H1 (cell line): ENCODE measurements around the gene CEP95. TPM values are rescaled to one million over a fixed set of nuclear protein-coding genes. Genes with fewer than 3 reads are reported as not detected.

Source experiments
- CTCF ChIA-PET: fragments of 300-600 bp; sonication (Branson Sonifier 250); formaldehyde crosslinking; loops from one replicate; lab custom pipeline; 2021; ENCODE audit not compliant: partially characterized antibody; lab: Charles Lee
- POLR2A ChIA-PET: fragments of 300-600 bp; sonication (Branson Sonifier 250); formaldehyde crosslinking; loops from one replicate; lab custom pipeline; 2021; ENCODE audit warnings: inconsistent platforms; ENCODE audit not compliant: partially characterized antibody; lab: Charles Lee
- DNase-seq, 2 experiments: peaks; one replicate each; pipeline versions ENCODE4 v3.0.0 to v3.0.0-alpha.2; 2010 to 2022; ENCODE audit warnings: low spot score in 2 of 2, low read depth in 1 of 2, mixed read lengths in 1 of 2
- FAIRE-seq: peaks from 2 replicates; lab custom pipeline; 2011; peaks lifted over from hg19 to GRCh38; lab: Jason Lieb, UNC
- H2AFZ ChIP-seq: 2 replicates; pipeline ENCODE4 v1.8.1; 2012; ENCODE audit warnings: low read length, inconsistent platforms
- H2AK5ac ChIP-seq: 2 replicates; pipeline ENCODE4 v1.6.1; 2013; ENCODE audit warnings: low read depth, low read length
- H2BK120ac ChIP-seq: replicated peaks from 2 replicates; pipeline ENCODE3; 2013; ENCODE audit warnings: low read depth, low read length, inconsistent platforms
- H2BK12ac ChIP-seq: 2 replicates; pipeline ENCODE4 v1.6.1; 2013; ENCODE audit warnings: low read depth, low read length
- H2BK15ac ChIP-seq: 2 replicates; pipeline ENCODE4 v1.6.1; 2013; ENCODE audit warnings: low read length
- H2BK20ac ChIP-seq: 2 replicates; pipeline ENCODE4 v1.6.1; 2013; ENCODE audit warnings: low read length
- H2BK5ac ChIP-seq: 2 replicates; pipeline ENCODE4 v1.6.1; 2013; ENCODE audit warnings: low read depth, low read length
- H3K14ac ChIP-seq: 2 replicates; pipeline ENCODE4 v1.6.1; 2013; ENCODE audit warnings: inconsistent platforms; ENCODE audit not compliant: insufficient read length
- H3K18ac ChIP-seq: 2 replicates; pipeline ENCODE4 v1.6.1; 2013; ENCODE audit warnings: low read length; ENCODE audit errors: extremely low read depth
- H3K23ac ChIP-seq: 2 replicates; pipeline ENCODE4 v1.6.1; 2013; ENCODE audit warnings: inconsistent platforms; ENCODE audit not compliant: insufficient read length
- H3K23me2 ChIP-seq: 2 replicates; pipeline ENCODE4 v1.6.1; 2013; ENCODE audit warnings: low read depth, low read length
- H3K27ac ChIP-seq: 2 replicates; pipeline ENCODE4 v1.6.1; 2011; ENCODE audit warnings: low read depth, low read length, inconsistent platforms
- H3K27me3 ChIP-seq, 4 experiments: replicated peaks in 1 of 4; 1 replicate in 1 of 4; 2 replicates in 3 of 4; pipeline versions ENCODE4 v1.6.1 to v1.8.1; 2011 to 2013; ENCODE audit warnings: low read length in 3 of 4, mild to moderate bottlenecking in 3 of 4, inconsistent platforms in 2 of 4, mixed read lengths in 2 of 4, moderate library complexity in 1 of 4; ENCODE audit not compliant: control insufficient read depth in 3 of 4, insufficient read depth in 3 of 4; ENCODE audit errors: extremely low read depth in 1 of 4
- H3K36me3 ChIP-seq, 4 experiments: 2 replicates each; pipeline versions ENCODE4 v1.6.1 to v1.8.1; 2011 to 2013; ENCODE audit warnings: mild to moderate bottlenecking in 4 of 4, low read length in 3 of 4, moderate library complexity in 2 of 4, control low read depth in 1 of 4, inconsistent platforms in 1 of 4; ENCODE audit not compliant: insufficient read depth in 4 of 4, control insufficient read depth in 2 of 4
- H3K4ac ChIP-seq: replicated peaks from 2 replicates; pipeline ENCODE3; 2013; ENCODE audit warnings: low read length, low read depth, mixed read lengths, inconsistent platforms; ENCODE audit not compliant: insufficient read length
- H3K4me1 ChIP-seq, 4 experiments: replicated peaks in 1 of 4; 1 replicate in 1 of 4; 2 replicates in 3 of 4; pipeline versions ENCODE4 v1.6.1 to v1.8.1; 2011 to 2013; ENCODE audit warnings: low read length in 3 of 4, inconsistent platforms in 2 of 4, mixed read lengths in 1 of 4; ENCODE audit not compliant: insufficient read depth in 4 of 4, control insufficient read depth in 3 of 4
- H3K4me2 ChIP-seq, 2 experiments: 2 replicates each; pipeline versions ENCODE4 v1.6.1 to v1.8.1; 2011 to 2013; ENCODE audit warnings: low read depth in 2 of 2, low read length in 2 of 2, control low read depth in 1 of 2, inconsistent platforms in 1 of 2, mild to moderate bottlenecking in 1 of 2; ENCODE audit not compliant: insufficient read depth in 1 of 2
- H3K4me3 ChIP-seq, 4 experiments: fragments of 200-600, 300-600 bp in 1 of 4; sonication (generic), shearing (Covaris generic), sonication (Bioruptor Twin) in 1 of 4; 2 replicates each; pipeline versions ENCODE4 v1.5.1 to v1.8.1; 2011 to 2016; ENCODE audit warnings: low read length in 4 of 4, low read depth in 3 of 4, control low read depth in 2 of 4, inconsistent platforms in 2 of 4, mild to moderate bottlenecking in 2 of 4, mixed read lengths in 1 of 4, moderate library complexity in 1 of 4; ENCODE audit not compliant: insufficient read depth in 2 of 4; ENCODE audit errors: extremely low read depth in 1 of 4
- H3K56ac ChIP-seq: replicated peaks from 2 replicates; pipeline ENCODE3; 2013; ENCODE audit warnings: low read depth, mild to moderate bottlenecking, mixed read lengths, low read length, inconsistent platforms; ENCODE audit not compliant: insufficient read length
- H3K79me1 ChIP-seq: 2 replicates; pipeline ENCODE4 v1.6.1; 2013; ENCODE audit warnings: low read depth, low read length, control low read depth
- H3K79me2 ChIP-seq, 2 experiments: 2 replicates each; pipeline versions ENCODE4 v1.6.1 to v1.8.1; 2012 to 2013; ENCODE audit warnings: low read length in 2 of 2, mild to moderate bottlenecking in 2 of 2, inconsistent platforms in 1 of 2; ENCODE audit not compliant: insufficient read depth in 2 of 2, control insufficient read depth in 1 of 2
- H3K9ac ChIP-seq, 4 experiments: replicated peaks in 1 of 4; 1 replicate in 1 of 4; 2 replicates in 3 of 4; pipeline versions ENCODE4 v1.6.1 to v1.8.1; 2011 to 2013; ENCODE audit warnings: low read depth in 3 of 4, low read length in 3 of 4, control low read depth in 2 of 4, mild to moderate bottlenecking in 2 of 4, moderate library complexity in 2 of 4, inconsistent platforms in 1 of 4; ENCODE audit errors: extremely low read depth in 1 of 4
- H3K9me3 ChIP-seq, 2 experiments: 2 replicates each; pipeline versions ENCODE4 v1.6.1 to v1.8.1; 2012 to 2013; ENCODE audit warnings: mild to moderate bottlenecking in 2 of 2, moderate library complexity in 2 of 2, control low read depth in 1 of 2, inconsistent platforms in 1 of 2, low read depth in 1 of 2, low read length in 1 of 2, mixed read lengths in 1 of 2; ENCODE audit not compliant: insufficient read depth in 2 of 2
- H4K20me1 ChIP-seq, 2 experiments: replicated peaks in 1 of 2; 2 replicates each; pipeline versions ENCODE3 to v1.8.1; 2011 to 2013; ENCODE audit warnings: inconsistent platforms in 2 of 2, low read length in 2 of 2, mild to moderate bottlenecking in 1 of 2; ENCODE audit not compliant: insufficient read depth in 2 of 2, control insufficient read depth in 1 of 2
- H4K5ac ChIP-seq: 2 replicates; pipeline ENCODE4 v1.6.1; 2013; ENCODE audit warnings: low read length, low read depth, mixed read lengths, inconsistent platforms; ENCODE audit not compliant: insufficient read length
- H4K8ac ChIP-seq: 2 replicates; pipeline ENCODE4 v1.8.0; 2013; ENCODE audit warnings: mild to moderate bottlenecking, moderate library complexity, low read length, inconsistent platforms; ENCODE audit not compliant: insufficient read depth; ENCODE audit errors: extremely low read depth
- H4K91ac ChIP-seq: replicated peaks from 2 replicates; pipeline ENCODE3; 2013; ENCODE audit warnings: low read length, mixed read lengths, inconsistent platforms; ENCODE audit not compliant: insufficient read length
- ATF3 ChIP-seq: IDR thresholded peaks from 2 replicates; pipeline ENCODE4 v1.6.1; 2011; ENCODE audit warnings: low read depth, mild to moderate bottlenecking, low read length; ENCODE audit not compliant: insufficient read depth
- CTCF ChIP-seq, 3 experiments: IDR thresholded peaks; 1 replicate in 2 of 3; 2 replicates in 1 of 3; pipeline versions ENCODE4 v1.5.1 to v1.6.1; 2011; ENCODE audit warnings: low read length in 3 of 3, mild to moderate bottlenecking in 3 of 3, inconsistent platforms in 2 of 3, low read depth in 1 of 3, moderate library complexity in 1 of 3; ENCODE audit not compliant: insufficient read depth in 1 of 3; ENCODE audit errors: control extremely low read depth in 1 of 3
- HDAC2 ChIP-seq, 2 experiments: fragments of 300-600 bp in 1 of 2; sonication (generic) in 1 of 2; IDR thresholded peaks; 2 replicates each; pipeline ENCODE4 v1.6.1; 2011 to 2012; ENCODE audit warnings: low read depth in 2 of 2, low read length in 2 of 2, mild to moderate bottlenecking in 2 of 2, moderate library complexity in 2 of 2, borderline replicate concordance in 1 of 2, inconsistent platforms in 1 of 2
- SIN3A ChIP-seq, 2 experiments: IDR thresholded peaks in 1 of 2; conservative IDR thresholded peaks in 1 of 2; 2 replicates each; pipeline ENCODE4 v1.6.1; 2011 to 2012; ENCODE audit warnings: low read length in 2 of 2, improper control_type of control experiment in 1 of 2, low read depth in 1 of 2, mild to moderate bottlenecking in 1 of 2
- WGBS, 2 experiments: shearing (Covaris generic) in 1 of 2; methylation state at CpG; one replicate each; pipeline versions ENCODE4 v1.1.6 to v1.1.7; 2013 to 2015; ENCODE audit warnings: low lambda C conversion rate in 2 of 2, mixed read lengths in 2 of 2, inconsistent platforms in 1 of 2, low coverage in 1 of 2, missing lambda C conversion rate in 1 of 2; ENCODE audit not compliant: insufficient replicate concordance in 2 of 2, insufficient coverage in 1 of 2, insufficient read length in 1 of 2; ENCODE audit errors: extremely low coverage in 1 of 2, missing lambda C conversion rate in 1 of 2; 5-methylcytosine and 5-hydroxymethylcytosine counted together
- polyA plus RNA-seq, 7 experiments: library from polyadenylated mRNA; depleted of rRNA in 3 of 7; stranded (reverse) in 5 of 7; unstranded in 2 of 7; fragments of >200 nt in 5 of 7; fragments of 200-250 nt in 2 of 7; gene quantifications; 1 replicate in 5 of 7; 2 replicates in 1 of 7; 4 replicates in 1 of 7; pipeline versions ENCODE4 v1.2.1 to v1.2.3, GENCODE V29; 2011 to 2013; ENCODE audit warnings: missing spikeins in 2 of 7, mixed read lengths in 2 of 7
- total RNA-seq: library from RNA; stranded (reverse); fragmentation: NEBNext Ultra II Directional; extraction: Animal tissue kit (Norgen Biotek cat#: 25700); gene quantifications from 2 replicates; pipeline ENCODE4 v1.2.1, GENCODE V29; 2021

CEP95 gene
- total and polyA plus RNA-seq, 2 of the 8 experiments (the other 6 are each of a cell fraction or from before 2014, with no cell fraction given): 22.3 to 51.5 TPM

GRCh38 chr17:64507413-64507782, 621 bp downstream of the CEP95 start:
- Histone ChIP-seq H3K4me3 (peak overlapping the region; percentile 95 to 99 (median 98)), H4K20me1 (peaks cover 10 to 20% of the 10 kb centered on the region in 2 experiments), H2BK20ac (no peak overlapping the region), H3K79me2 (peaks cover 31 to 85% of the 10 kb centered on the region in 2 experiments), H2BK5ac (peak overlapping the region; percentile 98), H2AK5ac (no peak overlapping the region), H3K27ac (peak overlapping the region; percentile 92), H3K18ac (peak overlapping the region; percentile 75), H2BK15ac (no peak overlapping the region), H3K9me3 (no peaks in the 10 kb centered on the region), H3K4me2 (peak overlapping the region; percentile 83 to 85), H3K23ac (no peak overlapping the region), H3K79me1 (no peaks in the 10 kb centered on the region; the same call in 1 of the 2 replicates), H3K56ac (peak overlapping the region; percentile 99), H3K4me1 (peaks cover 0 to 11% (median 2%) of the 10 kb centered on the region in 4 experiments; a peak in 5 of 7 replicates), H4K8ac (no peak overlapping the region), H3K9ac (peak overlapping the region; percentile 83 to 100 (median 94)), H3K36me3 (peaks cover 19 to 62% (median 37%) of the 10 kb centered on the region in 4 experiments), H4K91ac (peak overlapping the region; percentile 84), H3K23me2 (peaks cover 4% of the 10 kb centered on the region; the same call in 1 of the 2 replicates), H2AFZ (0 out of 2 replicates have a peak overlapping the region, but pooled peaks have one; percentile 37), H3K27me3 (no peaks in the 10 kb centered on the region), H4K5ac (peak overlapping the region; percentile 2), H3K14ac (no peak overlapping the region), H2BK120ac (no peak overlapping the region), H2BK12ac (0 out of 2 replicates have a peak overlapping the region, but pooled peaks have one; percentile 76), H3K4ac (peak overlapping the region; percentile 19)
- CTCF ChIA-PET: interaction anchor here (0.6 to 3.4 kb wide), 3 partner anchors 15 to 1010 kb away, joined by 3 to 13 read pairs (median 3); no protein-coding TSS in a partner anchor
- POLR2A ChIA-PET: interaction anchor here (0.6 to 7.2 kb wide), 20 partner anchors 9 to 429 kb away, joined by 3 to 320 read pairs (median 4); partner anchors contain the start of gene POLG2
- 0 out of 4 replicates have a peak, but pooled peaks of 1 of the 2 experiments have one; percentile 6 for TF ChIP-seq HDAC2 (IDR thresholded peaks at IDR 0.05; ENCODE audit: borderline replicate concordance in 1 of 2, low read depth in 2 of 2, low read length in 2 of 2)
- peak; percentile 88 to 89; a peak in 1 of 4 replicates for TF ChIP-seq SIN3A (conservative IDR thresholded peaks at IDR 0.05 in 1 of 2, IDR thresholded peaks at IDR 0.05 in 1 of 2; ENCODE audit: low read depth in 1 of 2, low read length in 2 of 2)
- TF ChIP-seq CTCF (IDR thresholded peaks at IDR 0.05; ENCODE audit: control extremely low read depth in 1 of 3, insufficient read depth in 1 of 3, low read depth in 1 of 3, low read length in 3 of 3): peak in 1 of 3 experiments; percentile 28; a peak in 2 of 4 replicates
- no peak for TF ChIP-seq ATF3
- WGBS, 2 experiments: 0% methylated on average over 13 of the region's 13 CpGs; no CpG with 5 or more reads in 1 of the 2 experiments
- FAIRE-seq (no peak), DNase-seq (no peak)
